Stomach (tissue), 19 donors: ENCODE measurements around the gene SPSB3. TPM values are rescaled to one million over a fixed set of nuclear protein-coding genes. Genes with fewer than 3 reads are reported as not detected.

ENCODE experiments used
- DNase-seq, 2 donors: peaks; one replicate each; pipeline versions ENCODE4 v3.0.0 to v3.0.0-alpha.2; 2013 to 2019
- H3K27ac ChIP-seq, 5 donors: fragments of 200-600 bp in 4 of 5; sonication (generic) in 4 of 5; one replicate each; pipeline ENCODE4 v1.5.1; 2013 to 2019; ENCODE audit warnings: mild to moderate bottlenecking in 1 of 5, moderate library complexity in 1 of 5
- H3K27me3 ChIP-seq, 3 donors: fragments of 200-600 bp; sonication (generic); one replicate each; pipeline ENCODE4 v1.5.1; 2017 to 2019; ENCODE audit warnings: mixed run types in 1 of 3
- H3K36me3 ChIP-seq, 4 donors: fragments of 200-600 bp; sonication (generic); 1 replicate in 3 of 4; 2 replicates in 1 of 4; pipeline ENCODE4 v1.5.1; 2016 to 2019
- H3K4me1 ChIP-seq, 4 donors: fragments of 200-600 bp; sonication (generic); one replicate each; pipeline ENCODE4 v1.5.1; 2016 to 2019
- H3K4me3 ChIP-seq, 4 donors: fragments of 200-600 bp; sonication (generic) in 3 of 4; one replicate each; pipeline ENCODE4 v1.5.1; 2016 to 2019; ENCODE audit warnings: mild to moderate bottlenecking in 1 of 4
- H3K9me3 ChIP-seq, 4 donors: fragments of 200-600 bp; sonication (generic); one replicate each; pipeline ENCODE4 v1.5.1; 2016 to 2019
- CTCF ChIP-seq, 7 experiments: fragments of 450-650 bp in 4 of 7; fragments of 200-600 bp in 3 of 7; sonication (generic) in 3 of 7; IDR thresholded peaks; one replicate each; pipeline ENCODE4 v1.5.1; 2016 to 2019; ENCODE audit warnings: antibody characterized with exemption in 7 of 7, control low read depth in 2 of 7, mild to moderate bottlenecking in 1 of 7
- EP300 ChIP-seq: sonication (generic); formaldehyde crosslinking; IDR thresholded peaks from one replicate; pipeline ENCODE4 v1.6.1; 2017; ENCODE audit warnings: antibody characterized with exemption
- POLR2A ChIP-seq, 4 donors: fragments of 450-650 bp; IDR thresholded peaks; one replicate each; pipeline ENCODE4 v1.6.1; 2016; ENCODE audit warnings: antibody characterized with exemption in 4 of 4, control low read depth in 2 of 4, mild to moderate bottlenecking in 1 of 4, moderate library complexity in 1 of 4
- POLR2AphosphoS5 ChIP-seq, 3 donors: sonication (generic); formaldehyde crosslinking; IDR thresholded peaks; one replicate each; pipeline ENCODE4 v1.6.1; 2016; ENCODE audit warnings: antibody characterized with exemption in 3 of 3
- WGBS, 5 donors: extraction: QIAGEN DNeasy Blood & Tissue Kit in 3 of 5; methylation state at CpG; one replicate each; pipeline versions ENCODE4 v1.1.5 to v1.1.7; 2013 to 2018; 5-methylcytosine and 5-hydroxymethylcytosine counted together
- intact Hi-C: fragments of 100-400 bp; cut with DNase I; formaldehyde crosslinking; loops from one replicate; pipeline ENCODE4 v1.15.1; 2023; ENCODE audit warnings: low total_unique reads
- long read RNA-seq, 10 donors: transcript quantifications; one replicate each; lab custom pipeline, GENCODE V29; 2026
- polyA plus RNA-seq, 3 donors: library from polyadenylated mRNA; stranded (reverse); fragments of 200-250 nt; gene quantifications; one replicate each; pipeline ENCODE4 v1.2.3, GENCODE V29; 2013
- total RNA-seq, 5 donors: library from RNA; depleted of rRNA; stranded (reverse); fragments of >200 nt; gene quantifications; one replicate each; pipeline versions ENCODE4 v1.1.0 to v1.2.3, GENCODE V29; 2014 to 2016
- donor health status: healthy with polysubstance abuse.
- donor health status: Bipolar disorder and iron deficiency.
- donor health status: healthy.

The SPSB3 gene
- 100 to 1,000 TPM in 1 of 5 donors, 10 to 100 TPM in 4; 22.2 to 186 (median 70.9) TPM for total RNA-seq
- 100 to 1,000 TPM in 1 of 3 donors, 10 to 100 TPM in 2; 54.2 to 111 (median 83.6) TPM for polyA plus RNA-seq
- long read RNA-seq, donor 1, partial matches to known transcripts: 0 of 8 reads
- long read RNA-seq, donor 1, other reads (novel, unspliced or antisense): 0 of 8 reads
- long read RNA-seq, donor 2, partial matches to known transcripts: 0 of 15 reads
- long read RNA-seq, donor 2, other reads (novel, unspliced or antisense): 0 of 15 reads
- long read RNA-seq, donor 3, transcript SPSB3-208 (7 exons, 1,784 nt): major isoform, 5 of 24 reads
- long read RNA-seq, donor 3, partial matches to known transcripts: 7 of 24 reads
- long read RNA-seq, donor 3, other reads (novel, unspliced or antisense): 6 of 24 reads
- long read RNA-seq, donor 4, partial matches to known transcripts: 0 of 2 reads
- long read RNA-seq, donor 4, other reads (novel, unspliced or antisense): 0 of 2 reads
- long read RNA-seq, donor 5, transcript SPSB3-208 (7 exons, 1,784 nt): major isoform, 7 of 10 reads
- long read RNA-seq, donor 5, partial matches to known transcripts: 0 of 10 reads
- long read RNA-seq, donor 5, other reads (novel, unspliced or antisense): 0 of 10 reads
- long read RNA-seq, donor 6, transcript SPSB3-208 (7 exons, 1,784 nt): major isoform, 9 of 70 reads
- long read RNA-seq, donor 6, transcript SPSB3-201 (6 exons, 1,449 nt): minor isoform, 6 of 70 reads
- long read RNA-seq, donor 6, transcript SPSB3-209 (6 exons, 1,628 nt): minor isoform, 8 of 70 reads
- long read RNA-seq, donor 6, transcript SPSB3-202 (5 exons, 1,509 nt): minor isoform, 7 of 70 reads
- long read RNA-seq, donor 6, partial matches to known transcripts: 36 of 70 reads
- long read RNA-seq, donor 6, other reads (novel, unspliced or antisense): 0 of 70 reads
- long read RNA-seq, donor 7, transcript SPSB3-208 (7 exons, 1,784 nt): major isoform, 9 of 28 reads
- long read RNA-seq, donor 7, transcript SPSB3-209 (6 exons, 1,628 nt): minor isoform, 5 of 28 reads
- long read RNA-seq, donor 7, partial matches to known transcripts: 0 of 28 reads
- long read RNA-seq, donor 7, other reads (novel, unspliced or antisense): 11 of 28 reads
- long read RNA-seq, donor 8, transcript SPSB3-209 (6 exons, 1,628 nt): major isoform, 5 of 15 reads
- long read RNA-seq, donor 8, partial matches to known transcripts: 0 of 15 reads
- long read RNA-seq, donor 8, other reads (novel, unspliced or antisense): 0 of 15 reads
- long read RNA-seq, donor 9, partial matches to known transcripts: 0 of 4 reads
- long read RNA-seq, donor 9, other reads (novel, unspliced or antisense): 0 of 4 reads
- long read RNA-seq, donor 10, transcript SPSB3-208 (7 exons, 1,784 nt): major isoform, 5 of 9 reads
- long read RNA-seq, donor 10, partial matches to known transcripts: 0 of 9 reads
- long read RNA-seq, donor 10, other reads (novel, unspliced or antisense): 0 of 9 reads

DNA sequence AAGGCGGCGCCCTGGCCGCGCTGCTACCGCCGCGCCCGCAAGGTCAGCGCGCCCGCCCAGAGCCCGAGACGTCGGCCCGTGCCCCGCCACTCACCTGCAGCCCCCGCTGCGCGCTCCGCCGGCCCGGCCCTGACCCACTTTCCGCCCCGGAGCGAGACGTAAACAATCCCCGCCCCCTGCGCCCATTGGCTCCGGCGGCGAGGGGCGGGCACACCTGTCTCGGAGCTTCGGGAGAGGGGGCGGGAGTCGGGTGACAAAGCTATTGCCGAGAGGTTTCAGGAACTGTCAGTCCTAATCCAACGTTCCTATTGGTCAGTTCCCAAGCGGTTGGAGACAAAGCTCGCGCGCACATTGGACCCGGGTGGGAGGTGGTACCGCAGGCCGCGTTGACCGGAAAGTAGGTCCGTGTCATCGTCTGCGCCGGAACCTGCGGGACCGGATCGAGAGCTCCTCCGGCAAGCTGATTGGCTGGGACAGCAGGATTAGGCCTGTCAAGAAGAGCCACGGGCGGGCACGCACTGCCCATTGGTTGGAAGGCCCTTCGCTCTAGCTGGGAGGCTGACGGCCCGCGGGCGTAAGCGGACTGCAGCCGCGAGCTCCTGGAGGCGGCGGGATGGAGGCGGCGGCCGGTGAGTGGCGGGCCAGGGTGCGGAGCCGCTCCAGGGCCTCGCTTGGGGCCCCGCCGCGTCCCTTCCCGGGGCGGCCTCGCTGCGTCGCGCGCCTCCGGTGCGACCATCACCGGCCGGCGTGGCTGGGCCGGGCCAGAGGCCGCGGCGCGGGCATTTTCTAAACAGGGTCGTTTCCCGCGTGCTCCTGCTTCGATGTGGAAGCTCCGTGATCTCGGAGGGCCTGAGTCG, at the start of gene SPSB3, which contains the start of gene NUBP2:
Gene SPSB3, minus strand, starts transcription at position 164 of the 857 bp plus-strand sequence. CDS start 1,088 bp downstream, outside the sequence.
Gene NUBP2, plus strand, starts transcription at position 553 of the 857 bp plus-strand sequence. Its CDS starts 61 bp downstream, at position 614.
- Histone ChIP-seq H3K27me3 (no peaks in the 10 kb centered on the region), H3K9me3 (no peaks in the 10 kb centered on the region), H3K4me1 (peaks cover 40 to 76% (median 67%) of the 10 kb centered on the region in 4 donors), H3K27ac (peak within 1 kb of the TSS; percentile 81 to 92 (median 86)), H3K4me3 (peak within 1 kb of the TSS; percentile 90 to 98 (median 94)), H3K36me3 (peaks cover 18 to 62% (median 61%) of the 10 kb centered on the region in 4 donors)
- DNase-seq: peak; percentile 100
- intact Hi-C loops: no loop called here
- 0% methylated on average over 19 to 102 of the region's 102 CpGs for WGBS, 5 donors
- no peak for TF ChIP-seq CTCF (IDR thresholded peaks at IDR 0.05)
- TF ChIP-seq POLR2AphosphoS5 (IDR thresholded peaks at IDR 0.05): peak; percentile 70 to 87 (median 83)
- TF ChIP-seq POLR2A (IDR thresholded peaks at IDR 0.05): no peak
- no peak for TF ChIP-seq EP300

- Histone ChIP-seq H3K27me3 (no peaks in the 10 kb centered on the region), H3K4me3 (no peak overlapping the region), H3K9me3 (no peaks in the 10 kb centered on the region), H3K36me3 (peaks cover 0 to 16% (median 8%) of the 10 kb centered on the region in 4 donors), H3K4me1 (peaks cover 19 to 41% (median 36%) of the 10 kb centered on the region in 4 donors), H3K27ac (peak overlapping the region in 1 of 5 donors; percentile 62)
- WGBS, 5 donors: 83 to 94% (median 87%) methylated on average over 19 of the region's 19 CpGs
- TF ChIP-seq CTCF (IDR thresholded peaks at IDR 0.05): no peak
- no peak for TF ChIP-seq POLR2AphosphoS5 (IDR thresholded peaks at IDR 0.05)
- TF ChIP-seq POLR2A (IDR thresholded peaks at IDR 0.05): no peak
- no peak for TF ChIP-seq EP300
- DNase-seq: no peak
- intact Hi-C loops: no loop called here
Measured at GRCh38 chr16:1831186-1832075, 49.1 kb upstream of the SPSB3 start.

- TF ChIP-seq POLR2AphosphoS5 (IDR thresholded peaks at IDR 0.05): peak in 1 of 3 donors; percentile 24
- TF ChIP-seq EP300: no peak
- no peak for TF ChIP-seq POLR2A (IDR thresholded peaks at IDR 0.05)
- no peak for TF ChIP-seq CTCF (IDR thresholded peaks at IDR 0.05)
- Histone ChIP-seq H3K4me3 (no peak overlapping the region), H3K36me3 (peaks cover 0 to 16% (median 8%) of the 10 kb centered on the region in 4 donors), H3K27ac (peak overlapping the region in 4 of 5 donors; percentile 22 to 62 (median 42)), H3K9me3 (no peaks in the 10 kb centered on the region), H3K27me3 (no peaks in the 10 kb centered on the region), H3K4me1 (peaks cover 26 to 50% (median 44%) of the 10 kb centered on the region in 4 donors)
- WGBS, 5 donors: 28 to 35% (median 31%) methylated on average over 3 of the region's 3 CpGs
- intact Hi-C loops: no loop called here
- DNase-seq: peak; percentile 47 to 58
Measured at GRCh38 chr16:1830213-1830612, 47.8 kb upstream of the SPSB3 start.
